GM18526 (cell line): ENCODE measurements around the gene KDM5C.

Experiments
- POLR2A ChIP-seq: IDR thresholded peaks from 3 replicates; pipeline ENCODE4 v1.6.1; 2011; ENCODE audit not compliant: insufficient read length; ENCODE audit errors: extremely low read depth

The KDM5C gene

DNA sequence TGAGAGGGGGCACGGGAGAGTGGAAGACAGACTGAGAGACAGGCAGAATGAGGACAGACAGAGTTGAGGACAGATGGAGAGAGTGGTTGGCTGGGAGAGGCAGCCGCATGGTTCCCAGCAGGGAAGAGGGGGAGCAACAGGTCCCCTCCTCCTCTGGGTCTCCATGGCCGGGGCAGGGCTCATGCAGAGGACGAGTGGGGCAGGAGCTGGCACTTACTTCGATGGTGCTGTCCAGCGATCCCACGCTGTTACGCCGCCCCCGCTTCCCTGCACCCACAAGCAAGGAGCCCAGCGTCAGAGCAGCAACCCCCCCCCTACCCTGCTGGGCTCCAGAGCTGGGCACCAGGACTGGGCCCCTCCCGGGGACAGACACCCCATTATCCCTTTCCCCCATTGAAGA lies 10.6 kb upstream of the KDM5C start:
- TF ChIP-seq POLR2A, result no peak

DNA sequence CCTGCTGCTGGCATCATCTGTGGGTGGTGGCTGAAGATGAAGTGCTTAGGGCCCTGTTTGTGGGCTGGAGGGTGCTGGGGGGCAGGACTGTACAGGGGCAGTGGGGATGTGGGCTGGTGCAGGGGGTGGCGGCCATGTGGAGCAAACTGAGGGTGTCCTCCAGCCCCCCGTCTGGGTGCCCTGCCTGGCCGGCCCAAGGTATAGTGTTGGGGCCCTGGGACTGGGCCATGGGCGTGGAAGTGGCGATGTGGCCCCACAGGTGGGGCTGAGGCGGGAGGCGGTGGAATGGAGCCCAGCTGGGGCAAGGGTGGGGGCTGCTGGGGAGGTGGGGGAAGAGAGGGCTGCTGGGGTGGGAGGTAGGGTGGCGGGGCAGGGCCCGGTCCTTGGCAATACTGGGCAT lies 9.5 kb upstream of the KDM5C start:
- TF ChIP-seq POLR2A, result no peak

DNA sequence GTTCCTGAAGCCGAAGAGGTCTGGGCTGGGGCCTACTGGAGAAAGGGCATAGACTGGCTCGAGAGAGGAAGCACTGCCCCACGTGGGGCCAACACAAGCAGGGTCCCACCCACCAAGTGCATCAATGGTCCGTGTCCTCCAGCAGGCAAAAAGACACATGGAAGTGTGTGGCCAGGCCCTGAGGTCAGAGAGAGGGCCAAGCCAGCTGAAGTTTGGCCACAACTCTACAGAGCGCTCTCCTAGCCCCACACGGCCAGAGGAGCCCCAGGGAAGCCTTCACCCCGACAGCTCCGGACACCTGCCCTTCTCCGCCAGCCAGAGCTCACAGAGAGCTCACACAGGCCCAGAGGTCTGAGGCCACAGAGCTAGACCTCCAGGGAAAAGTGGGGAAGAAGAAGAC lies 8.5 kb upstream of the KDM5C start:
- TF ChIP-seq POLR2A, result no peak

DNA sequence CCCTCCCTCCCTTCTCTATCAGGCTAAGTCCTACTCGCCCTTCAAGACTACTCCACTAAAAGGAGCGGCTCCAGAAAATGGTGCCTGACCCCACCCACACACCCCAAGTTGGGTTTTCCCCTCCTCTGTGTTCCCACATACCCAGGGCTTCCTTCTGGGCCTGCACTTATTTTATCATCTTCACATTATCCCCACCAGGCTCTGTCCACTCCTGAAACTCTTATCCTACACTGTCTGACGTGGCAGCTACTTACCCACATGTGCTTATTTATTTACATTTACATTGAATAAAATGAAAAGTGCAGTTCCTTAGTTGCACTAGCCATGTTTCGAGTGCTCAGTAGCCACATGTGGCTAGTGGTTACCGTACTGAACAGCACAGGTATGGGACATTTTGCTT lies 5.1 kb upstream of the KDM5C start:
- no peak for TF ChIP-seq POLR2A

DNA sequence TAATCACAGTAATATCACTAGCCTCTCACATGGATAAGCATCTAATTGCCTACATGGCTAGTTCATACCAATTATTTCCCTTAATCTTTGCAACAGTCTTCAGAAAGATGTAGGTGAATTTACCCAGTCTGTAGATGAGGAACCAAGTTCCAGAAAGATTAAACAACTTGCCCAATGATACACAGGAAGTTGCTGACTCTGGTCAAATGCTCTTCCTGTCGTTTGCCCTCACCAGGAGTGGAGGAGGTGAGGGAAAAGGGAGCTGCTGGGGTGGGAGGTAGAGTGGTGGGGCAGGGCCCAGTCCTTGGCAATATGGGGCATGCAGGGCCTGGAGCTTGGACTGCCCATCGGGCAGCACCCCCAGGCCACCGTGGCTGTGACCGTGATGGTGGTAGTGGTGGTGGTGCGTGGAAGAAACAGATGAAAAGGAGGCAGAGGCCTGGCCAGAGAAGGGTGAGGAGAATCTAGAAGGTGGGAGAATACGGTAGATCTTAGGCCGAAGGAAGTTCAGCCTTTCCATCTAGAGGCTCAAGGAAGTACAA lies 2.3 kb upstream of the KDM5C start:
- TF ChIP-seq POLR2A, result no peak

DNA sequence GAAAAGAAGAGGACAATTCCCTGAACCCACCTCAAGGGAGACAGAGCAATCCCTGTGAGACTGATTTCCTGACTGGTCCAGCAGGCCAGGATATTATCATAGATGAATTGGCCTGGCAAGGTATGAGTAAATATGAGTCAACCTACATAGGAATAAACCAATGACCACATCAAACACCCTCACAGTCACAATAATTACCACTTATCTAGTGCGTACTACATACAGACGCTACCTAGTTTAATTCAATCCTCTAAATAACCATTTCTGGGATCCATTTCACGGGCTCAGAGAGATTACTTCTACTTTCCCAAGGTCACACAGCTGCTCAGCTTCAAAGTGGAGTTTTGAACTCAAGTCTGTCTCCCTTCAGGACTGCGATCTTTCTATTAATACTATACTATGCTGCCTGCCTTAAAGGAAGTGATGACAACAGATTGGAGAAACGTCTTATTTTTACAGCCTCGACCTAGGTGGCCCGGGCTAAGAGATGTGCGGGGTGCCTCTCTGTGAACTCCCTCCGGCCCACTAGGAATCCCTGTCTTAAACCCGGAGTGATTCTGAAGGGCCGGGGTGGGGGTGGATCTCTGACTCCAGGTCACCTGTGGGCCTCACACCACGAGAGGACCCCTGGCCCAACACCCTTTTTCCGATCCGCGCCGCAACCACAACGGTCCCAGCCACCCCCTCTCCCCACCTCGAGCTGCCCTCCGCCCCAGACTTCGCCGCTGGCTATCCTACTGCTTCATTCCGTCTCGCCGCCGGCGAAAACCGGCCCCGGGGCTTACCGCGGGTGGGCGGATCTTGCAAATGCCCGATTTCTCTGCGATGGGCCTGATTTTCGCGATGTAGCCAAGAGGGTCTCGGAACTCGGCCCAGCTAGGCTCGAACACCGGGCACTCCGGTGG lies 800 bp downstream of the KDM5C start:
- TF ChIP-seq POLR2A, result no peak

DNA sequence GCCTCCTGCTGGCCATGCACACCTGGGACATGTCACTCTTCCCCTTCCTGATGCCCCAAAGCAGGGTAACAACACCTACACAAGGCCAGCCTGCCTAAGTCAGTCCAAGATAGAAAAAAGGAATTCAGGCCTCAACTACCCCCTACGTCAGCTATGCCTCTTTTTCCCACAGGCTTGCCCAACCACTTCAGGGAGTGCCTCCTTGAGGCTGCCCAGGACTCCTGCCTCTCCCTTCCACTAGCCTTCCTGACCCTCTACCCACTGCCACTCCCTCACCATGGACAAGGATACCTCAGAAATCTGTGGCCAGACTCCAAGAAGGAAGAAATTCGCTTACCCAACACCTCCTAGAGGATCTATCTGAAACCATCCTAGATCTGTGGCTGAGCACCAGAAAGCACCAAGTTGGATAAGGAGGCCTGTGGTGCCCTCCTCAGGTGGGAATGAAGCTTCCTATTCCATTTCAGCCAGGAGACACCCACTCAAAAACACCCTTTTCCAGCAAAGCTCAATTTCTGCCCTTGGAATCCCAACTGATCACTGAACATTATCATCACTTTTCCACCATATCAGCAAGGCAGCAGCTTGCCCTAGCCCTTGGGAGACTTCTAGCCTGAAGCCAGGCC lies 1.8 kb downstream of the KDM5C start:
- no peak for TF ChIP-seq POLR2A

DNA sequence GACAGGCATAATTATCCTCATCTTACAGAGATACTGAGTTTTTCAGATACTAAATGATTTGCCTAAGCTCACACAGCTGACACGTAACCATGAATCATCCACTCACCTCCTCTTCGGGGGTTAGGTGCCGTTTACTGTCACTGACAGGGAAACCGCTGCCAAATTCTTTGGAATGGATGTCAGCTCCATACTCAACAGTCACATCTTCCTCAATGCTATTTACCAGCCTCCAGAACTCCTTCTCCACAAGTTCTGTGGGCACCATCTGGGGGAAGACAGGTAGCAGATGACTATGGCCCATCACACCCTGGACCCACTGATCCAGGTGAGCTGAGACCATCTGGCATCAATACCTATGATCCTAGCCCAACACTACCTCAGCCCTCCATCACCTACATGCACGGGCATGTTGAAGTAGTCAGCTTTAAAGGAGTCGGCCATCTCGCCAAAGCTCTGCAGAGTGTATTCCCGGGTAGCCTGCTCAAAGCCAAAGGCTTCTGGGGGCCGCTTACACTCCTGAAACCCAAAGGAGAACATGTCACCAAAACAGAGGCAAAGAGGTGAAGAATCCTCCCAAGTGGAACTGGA lies 13.5 kb downstream of the KDM5C start:
- TF ChIP-seq POLR2A, result no peak

DNA sequence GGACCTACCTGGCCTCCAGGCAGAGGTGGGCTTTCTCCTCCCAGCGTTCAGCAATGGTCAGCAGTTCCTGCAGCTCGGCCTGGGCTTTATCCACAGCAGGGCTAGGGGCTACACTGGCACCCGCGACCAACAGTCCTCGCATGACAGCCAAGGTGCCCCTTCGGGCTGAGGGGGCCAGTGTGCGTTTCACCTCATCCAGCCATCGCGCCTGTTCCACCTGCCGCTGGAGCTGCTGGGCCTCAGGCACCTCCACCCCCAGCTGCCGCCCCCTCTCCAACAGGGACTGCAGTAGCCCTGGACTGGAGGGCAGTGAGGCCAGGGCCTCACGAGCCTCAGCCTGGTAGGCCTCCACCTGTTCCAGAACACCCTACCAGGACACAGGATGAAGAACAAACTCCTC lies 28.3 kb downstream of the KDM5C start:
- no peak for TF ChIP-seq POLR2A

DNA sequence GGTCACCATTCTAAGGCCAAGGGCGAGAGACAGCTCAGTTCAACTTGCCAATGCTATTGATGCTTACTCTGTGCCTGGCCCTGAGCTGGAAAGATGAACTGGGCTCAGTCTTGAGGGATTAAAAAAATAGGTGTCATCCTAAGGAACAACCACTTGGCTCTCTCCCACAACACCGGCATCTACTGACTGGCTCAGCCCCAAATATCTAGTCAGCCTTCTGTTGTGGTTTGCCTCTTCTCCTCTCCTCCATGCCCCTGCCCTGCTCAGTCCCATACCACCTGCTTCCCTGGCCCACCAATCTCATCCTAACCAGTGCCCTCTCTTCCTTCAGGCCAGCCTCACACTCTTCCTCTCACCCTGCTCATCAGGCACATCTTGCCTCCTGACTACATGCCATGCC lies 29.6 kb downstream of the KDM5C start:
- TF ChIP-seq POLR2A, result no peak

DNA sequence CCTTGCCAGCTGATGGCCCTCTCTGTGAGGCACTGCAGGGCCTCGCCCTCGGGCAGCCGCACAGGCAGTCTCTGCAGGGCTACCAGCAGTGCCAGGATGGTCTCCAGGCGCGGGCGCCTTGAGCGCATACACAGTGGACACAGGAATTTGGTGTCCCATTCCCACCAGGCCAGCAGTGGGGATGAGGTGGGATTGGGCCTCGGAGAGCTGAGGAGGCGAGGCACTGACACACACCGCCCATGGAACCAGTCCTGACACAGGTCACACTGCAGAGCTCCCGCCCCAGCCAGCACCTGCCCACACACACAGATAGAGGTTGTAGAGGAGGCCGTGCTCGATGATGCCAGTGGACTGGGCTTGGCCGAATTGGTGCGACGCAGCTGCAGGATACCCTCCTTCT lies 30.7 kb downstream of the KDM5C start:
- TF ChIP-seq POLR2A, result no peak

DNA sequence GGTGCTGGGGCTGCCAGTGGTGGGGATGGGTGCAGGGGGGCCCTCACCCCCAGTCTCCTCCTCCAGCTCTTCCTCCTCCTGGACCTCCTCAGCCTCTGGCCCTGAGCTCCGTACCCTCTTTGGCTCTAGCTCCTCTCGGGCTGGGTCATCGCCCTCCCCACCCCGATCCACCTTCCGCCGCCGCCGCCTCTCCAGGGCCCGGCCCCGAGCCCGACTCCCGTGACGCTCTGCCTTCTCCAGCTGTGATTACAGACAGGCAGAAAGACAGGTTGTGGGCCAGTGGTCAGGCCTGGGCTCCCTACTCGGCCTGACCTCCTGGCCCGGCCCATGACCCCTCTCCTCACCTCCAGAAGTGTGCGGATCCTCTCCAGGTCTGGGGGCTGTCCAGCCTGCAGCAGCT lies 31.9 kb downstream of the KDM5C start:
- TF ChIP-seq POLR2A, result no peak

DNA sequence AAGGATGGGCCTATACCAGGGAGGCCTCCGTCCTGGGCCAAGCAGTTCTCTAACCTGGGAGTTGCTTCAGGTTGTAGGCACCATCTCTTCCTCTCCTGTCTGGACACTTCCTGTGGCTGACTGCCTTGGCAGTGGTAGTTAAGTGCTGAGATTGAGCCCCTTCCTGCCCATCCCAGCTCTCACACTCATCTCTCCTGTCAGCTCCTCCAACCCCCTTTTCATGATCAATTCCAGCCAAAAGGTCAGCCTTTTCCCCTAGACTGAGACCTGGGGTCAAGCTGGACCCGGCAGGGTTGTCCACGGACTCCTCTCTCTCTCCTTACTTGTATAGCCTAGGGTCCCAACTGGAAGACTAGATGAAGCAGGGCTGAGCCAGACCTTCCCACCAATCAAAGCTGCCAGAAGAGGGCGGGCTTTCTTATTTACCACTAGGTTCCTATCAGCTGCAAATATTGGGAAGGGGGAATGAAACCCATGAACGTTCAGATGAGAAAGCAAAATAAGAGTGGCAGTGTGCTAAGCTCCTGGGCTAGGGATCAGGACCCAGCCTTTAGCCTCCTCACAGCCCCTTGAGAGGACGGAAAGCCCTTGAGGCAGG lies 34.5 kb downstream of the KDM5C start:
- no peak for TF ChIP-seq POLR2A

DNA sequence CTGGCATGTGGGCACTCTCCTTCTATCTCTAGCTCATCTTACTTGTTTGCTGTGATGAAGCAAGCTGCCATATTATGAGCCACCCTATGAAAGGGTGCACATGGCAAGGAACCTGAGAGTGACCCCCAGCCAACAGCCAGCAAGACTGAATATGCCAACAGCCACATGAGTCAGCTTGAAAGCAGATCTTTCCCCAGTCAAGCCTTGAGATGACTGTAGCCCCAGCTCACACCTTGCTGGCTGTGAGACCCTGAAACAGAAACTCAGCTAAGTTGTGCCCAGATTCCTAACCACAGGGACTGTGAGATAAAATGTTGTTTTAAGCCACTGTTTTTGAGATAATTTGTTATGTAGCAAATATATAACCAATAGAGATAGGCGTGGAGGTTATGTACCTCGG lies 36.2 kb downstream of the KDM5C start:
- TF ChIP-seq POLR2A, result no peak

DNA sequence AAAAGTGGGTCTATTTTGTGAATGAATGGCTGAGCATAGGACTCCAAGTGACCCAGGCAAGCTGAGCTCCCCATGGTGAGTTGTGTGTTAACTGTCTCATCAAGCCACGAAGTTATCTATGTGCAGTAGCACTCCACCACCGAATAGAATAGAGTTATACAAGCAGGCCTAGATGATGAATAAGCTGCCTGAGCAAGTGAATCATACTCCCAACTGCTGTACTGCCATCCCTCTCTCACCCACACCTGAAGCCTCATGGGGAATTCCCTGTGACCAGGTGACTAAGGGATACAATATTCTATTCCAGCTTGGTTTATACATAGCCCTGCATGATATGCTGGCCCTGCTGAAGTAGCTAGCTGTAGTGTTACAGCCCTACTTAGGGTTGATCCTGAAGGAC lies 38.7 kb downstream of the KDM5C start:
- TF ChIP-seq POLR2A, result no peak

DNA sequence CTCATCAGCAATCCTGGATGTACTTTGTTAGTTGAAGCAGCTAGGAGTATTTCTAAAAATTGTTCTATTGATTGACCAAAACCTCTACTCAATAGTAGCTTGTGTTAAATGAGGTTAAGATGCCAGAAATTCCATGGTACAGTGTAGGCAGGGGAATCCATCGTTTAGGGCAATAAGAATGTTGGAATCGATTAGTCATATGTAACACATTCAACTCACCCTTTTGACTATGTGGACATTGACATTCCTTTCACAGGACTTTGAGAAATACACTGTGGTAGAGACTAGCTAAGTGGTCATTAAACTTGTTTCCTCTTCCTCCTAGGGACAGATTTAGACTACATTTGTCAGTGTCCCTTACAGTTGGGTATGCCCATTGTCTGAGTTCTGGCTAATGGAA lies 40.2 kb downstream of the KDM5C start:
- TF ChIP-seq POLR2A, result no peak
